GM12878 (cell line): ENCODE measurements around the gene KLHL30. TPM values are rescaled to one million over a fixed set of nuclear protein-coding genes. Genes with fewer than 3 reads are reported as not detected.

Experiments
- ATAC-seq: fragments of 200-7000 bp; cut with Tn5 transposase; 3 replicates; pipeline ENCODE4 v1.9.1; 2020; ENCODE audit warnings: mild to moderate bottlenecking, moderate library complexity
- BruUV-seq: library from RNA; stranded (reverse); fragments of 400-500 nt; replicated peaks from 2 replicates; lab custom pipeline; 2021; lab: Mats Ljungman, UMichigan
- CTCF ChIA-PET: fragments of 300-600 bp; sonication (Branson Sonifier 250); formaldehyde crosslinking; extraction: SDS; loops from one replicate; lab custom pipeline; 2021; ENCODE audit warnings: inconsistent platforms; lab: Yijun Ruan, JAX
- POLR2A ChIA-PET: fragments of 350-600 bp; formaldehyde crosslinking; extraction: SDS; loops from one replicate; lab custom pipeline; 2021; ENCODE audit warnings: inconsistent platforms; lab: Charles Lee
- RAD21 ChIA-PET: fragments of 300-600 bp; sonication (Branson Sonifier 250); formaldehyde crosslinking; loops from one replicate; lab custom pipeline; 2023; ENCODE audit warnings: antibody characterized with exemption; ENCODE audit not compliant: unreplicated experiment; lab: Charles Lee
- SMC1A ChIA-PET: fragments of 300-600 bp; sonication (Branson Sonifier 250); formaldehyde crosslinking; loops from one replicate; lab custom pipeline; 2023; ENCODE audit not compliant: unreplicated experiment, uncharacterized antibody; lab: Charles Lee
- DNase-seq: peaks from one replicate; pipeline ENCODE4 v3.0.0-alpha.2; 2011; ENCODE audit warnings: low read depth, low spot score
- FAIRE-seq: peaks from 3 replicates; lab custom pipeline; 2011; peaks lifted over from hg19 to GRCh38; lab: Jason Lieb, UNC
- H2AFZ ChIP-seq: 2 replicates; pipeline ENCODE4 v1.6.0; 2011; ENCODE audit warnings: low read depth, low read length, control low read depth; ENCODE audit not compliant: control insufficient read depth
- H3K27ac ChIP-seq: 2 replicates; pipeline ENCODE4 v1.5.1; 2011; ENCODE audit warnings: control low read depth; ENCODE audit not compliant: control insufficient read depth, insufficient read depth
- H3K27me3 ChIP-seq, 2 experiments: replicated peaks in 1 of 2; 2 replicates each; pipeline versions ENCODE4 v1.6.0 to v1.6.1; 2011; ENCODE audit warnings: low read length in 1 of 2; ENCODE audit not compliant: control insufficient read depth in 2 of 2, insufficient read depth in 2 of 2
- H3K36me3 ChIP-seq, 2 experiments: 2 replicates each; pipeline ENCODE4 v1.5.1; 2011; ENCODE audit warnings: low read length in 1 of 2; ENCODE audit not compliant: control insufficient read depth in 2 of 2, insufficient read depth in 2 of 2
- H3K4me1 ChIP-seq: 2 replicates; pipeline ENCODE4 v1.6.1; 2011; ENCODE audit warnings: mild to moderate bottlenecking, low read length, moderate library complexity, mixed read lengths; ENCODE audit not compliant: control insufficient read depth, insufficient read depth
- H3K4me2 ChIP-seq: 2 replicates; pipeline ENCODE4 v1.6.0; 2011; ENCODE audit warnings: control low read depth; ENCODE audit not compliant: control insufficient read depth, insufficient read depth
- H3K4me3 ChIP-seq: fragments of 200-600 bp; sonication (generic); 2 replicates; pipeline ENCODE4 v1.5.1; 2016
- H3K79me2 ChIP-seq: 2 replicates; pipeline ENCODE4 v1.6.0; 2011; ENCODE audit warnings: low read length; ENCODE audit not compliant: control insufficient read depth, insufficient read depth
- H3K9ac ChIP-seq: 2 replicates; pipeline ENCODE4 v1.8.0; 2011; ENCODE audit warnings: low read length, control low read depth, mixed read lengths; ENCODE audit not compliant: control insufficient read depth, insufficient read depth
- H3K9me3 ChIP-seq: replicated peaks from 3 replicates; pipeline ENCODE4 v1.5.1; 2011; ENCODE audit warnings: mild to moderate bottlenecking, low read length; ENCODE audit not compliant: control insufficient read depth, insufficient read depth
- H4K20me1 ChIP-seq: 2 replicates; pipeline ENCODE4 v1.6.0; 2011; ENCODE audit not compliant: control insufficient read depth, insufficient read depth
- ATF7 ChIP-seq: fragments of 450-650 bp; IDR thresholded peaks from 2 replicates; pipeline ENCODE4 v1.6.1; 2016; ENCODE audit warnings: low read depth, mild to moderate bottlenecking
- CEBPZ ChIP-seq: fragments of 150-350 bp; IDR thresholded peaks from 2 replicates; pipeline ENCODE4 v1.6.1; 2016; ENCODE audit warnings: low read depth, low read length
- CREM ChIP-seq: IDR thresholded peaks from 2 replicates; pipeline ENCODE4 v1.6.1; 2014; ENCODE audit warnings: antibody characterized with exemption, low read depth
- EZH2 ChIP-seq: IDR thresholded peaks from 2 replicates; pipeline ENCODE4 v1.6.1; 2012; ENCODE audit warnings: low read depth, mild to moderate bottlenecking, control low read depth, inconsistent platforms, low read length, borderline replicate concordance; ENCODE audit not compliant: control insufficient read depth
- HCFC1 ChIP-seq: fragments of 150-350 bp; IDR thresholded peaks from 2 replicates; pipeline ENCODE4 v1.6.1; 2014; ENCODE audit warnings: low read length
- TARDBP ChIP-seq: IDR thresholded peaks from 2 replicates; pipeline ENCODE4 v1.6.1; 2016; ENCODE audit warnings: borderline replicate concordance
- YY1 ChIP-seq: IDR thresholded peaks from 2 replicates; pipeline ENCODE4 v1.6.1; 2011; ENCODE audit warnings: low read depth, mild to moderate bottlenecking, low read length
- ZBTB4 ChIP-seq: fragments of 450-650 bp; formaldehyde crosslinking; IDR thresholded peaks from 2 replicates; pipeline ENCODE4 v1.4.0; 2022; ENCODE audit warnings: mild to moderate bottlenecking, moderate library complexity
- ZSCAN29 ChIP-seq: fragments of 450-650 bp; IDR thresholded peaks from 2 replicates; pipeline ENCODE4 v1.6.1; 2017; ENCODE audit warnings: mild to moderate bottlenecking, moderate library complexity
- WGBS: methylation state at CpG from one replicate; pipeline ENCODE4 v1.1.6; 2016; ENCODE audit warnings: low lambda C conversion rate; ENCODE audit not compliant: insufficient replicate concordance, insufficient coverage; ENCODE audit errors: missing lambda C conversion rate; 5-methylcytosine and 5-hydroxymethylcytosine counted together
- in situ Hi-C: fragments of 300-500 bp; cut with MboI; formaldehyde crosslinking; loops from 9 replicates; pipeline ENCODE4 v1.14.3; 2018; ENCODE audit warnings: mixed read lengths
- intact Hi-C: fragments of 100-400 bp; cut with micrococcal nuclease; formaldehyde crosslinking; loops from one replicate; pipeline ENCODE4 v1.14.2; 2022; ENCODE audit not compliant: unreplicated experiment
- polyA plus RNA-seq, 11 experiments: library from polyadenylated mRNA; depleted of rRNA in 4 of 11; unstranded in 6 of 11; stranded (reverse) in 5 of 11; fragments of >200 nt; fragmentation: Nextera tagmentation in 4 of 11; fragmentation: Illumina TruSeq in 1 of 11; extraction: Ambion mirVana in 4 of 11; extraction: Trizol in 1 of 11; gene quantifications; 1 replicate in 1 of 11; 2 replicates in 10 of 11; pipeline versions ENCODE4 v1.2.1 to v1.2.3, GENCODE V29; 2011 to 2016; ENCODE audit warnings: inconsistent platforms in 2 of 11, missing spikeins in 2 of 11, low read depth in 1 of 11
- total RNA-seq, 4 experiments: library from RNA; depleted of rRNA in 3 of 4; stranded (reverse); fragments of >200 nt in 3 of 4; fragmentation: Illumina TruSeq in 1 of 4; extraction: Trizol in 1 of 4; gene quantifications; 2 replicates each; pipeline versions ENCODE4 v1.2.1 to v1.2.3, GENCODE V29; 2013 to 2021
- TF ChIP-seq, protein P1 (sequence below): IDR thresholded peaks from 2 replicates; pipeline ENCODE4 v1.6.1; 2012; ENCODE audit warnings: low read depth, low read length, improper control_type of control experiment
- TF ChIP-seq, protein P2 (sequence below): fragments of 450-650 bp; IDR thresholded peaks from 2 replicates; pipeline ENCODE4 v1.6.1; 2017; ENCODE audit warnings: mild to moderate bottlenecking

Gene KLHL30
- total and polyA plus RNA-seq, 10 of the 15 experiments (the other 5 are each of a cell fraction or from before 2014, with no cell fraction given): 0.03 TPM; not detected in 9

DNA sequence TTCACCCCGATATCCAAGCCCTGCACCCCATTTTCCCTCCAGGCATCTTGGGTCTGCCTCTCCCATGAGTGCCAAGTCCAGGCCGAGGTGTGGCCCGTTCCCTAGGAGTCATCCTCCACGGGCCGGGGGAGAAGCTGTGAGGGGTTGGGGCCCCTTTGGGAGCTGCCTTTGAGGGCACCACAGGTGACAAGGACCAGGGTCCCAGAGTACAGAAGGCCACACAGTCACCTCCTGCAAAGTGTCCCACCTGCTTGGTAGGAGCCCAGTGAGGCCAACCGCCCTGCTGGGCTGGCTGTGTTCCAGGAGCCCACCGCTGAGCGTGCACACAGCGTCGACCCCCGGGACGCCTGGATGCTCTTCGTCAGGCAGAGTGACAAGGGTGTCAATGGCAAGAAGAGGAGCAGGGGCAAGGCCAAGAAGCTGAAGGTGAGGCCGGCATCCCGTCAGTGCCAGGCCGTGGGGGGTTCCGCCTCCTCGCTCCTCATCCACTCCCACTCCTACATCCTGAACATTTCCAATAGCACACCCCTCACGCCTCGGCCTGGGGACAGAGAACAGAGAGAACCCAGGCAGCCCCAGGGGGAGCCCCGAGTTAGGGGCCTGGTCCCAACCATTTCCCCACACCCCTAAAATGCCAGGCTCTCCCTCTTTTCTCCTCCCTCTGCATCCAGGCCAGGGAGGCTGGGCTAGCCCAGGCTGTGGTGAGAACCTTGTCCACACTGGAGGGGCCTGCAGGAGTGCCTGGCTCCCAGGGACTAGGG is 23.0 kb downstream of the KLHL30 start (continued):
- no peak for TF ChIP-seq YY1
- TF ChIP-seq ZBTB4 (CRISPR knock-in tag): no peak
- TF ChIP-seq TARDBP: no peak

DNA sequence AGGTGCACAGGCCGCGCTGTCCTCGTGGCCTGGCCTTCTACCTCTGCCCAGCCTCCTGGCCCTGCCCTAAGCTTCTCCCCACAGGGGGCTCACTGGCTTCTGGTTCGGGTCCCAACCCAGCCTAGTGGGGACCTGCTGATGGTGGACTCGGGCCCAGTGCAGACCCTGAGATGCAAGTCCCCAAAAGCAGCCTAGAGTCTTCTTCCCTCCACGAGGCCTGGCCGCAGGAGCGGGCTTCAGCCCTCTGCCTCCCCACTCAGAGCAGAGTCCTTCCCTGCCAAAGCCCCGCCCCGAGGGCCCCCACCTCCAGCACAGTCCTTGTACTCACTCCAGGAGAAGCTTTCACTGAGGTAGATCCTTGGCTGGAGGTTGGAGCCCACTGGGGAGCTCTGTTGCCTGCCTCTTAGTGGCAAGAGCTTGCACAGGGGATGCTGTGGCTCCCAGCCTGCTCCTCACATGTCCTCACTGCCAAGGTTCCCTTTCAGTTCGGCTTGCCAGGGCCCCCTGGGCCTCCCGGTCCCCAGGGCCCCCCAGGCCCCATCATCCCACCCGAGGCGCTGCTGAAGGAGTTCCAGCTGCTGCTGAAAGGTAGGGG is 23.9 kb downstream of the KLHL30 start:
- SMC1A ChIA-PET: no interaction called here
- H2AFZ ChIP-seq: no peak overlapping the region
- no peak overlapping the region for H3K4me3 ChIP-seq
- FAIRE-seq (no peak), ATAC-seq (no peak), DNase-seq (no peak)
- no peak overlapping the region for H3K9ac ChIP-seq
- H3K27ac ChIP-seq: no peak overlapping the region
- H3K4me2 ChIP-seq: no peak overlapping the region
- intact Hi-C loops (no loop called here), in situ Hi-C loops (no loop called here)
- no peaks in the 10 kb centered on the region; a peak in 1 of 4 replicates for H3K36me3 ChIP-seq
- RAD21 ChIA-PET: interaction anchor here (1.4 kb wide), 1 partner anchor 101 kb away, joined by 4 read pairs; no protein-coding TSS in a partner anchor
- POLR2A ChIA-PET: interaction anchor here (0.6 kb wide), 1 partner anchor 78 kb away, joined by 7 read pairs; no protein-coding TSS in a partner anchor
- BruUV-seq: no TSS peak
- H4K20me1 ChIP-seq: no peaks in the 10 kb centered on the region
- H3K27me3 ChIP-seq: peaks cover 3 to 12% of the 10 kb centered on the region in 2 experiments; a peak in 3 of 4 replicates
- CTCF ChIA-PET: interaction anchor here (1.0 kb wide), 1 partner anchor 101 kb away, joined by 3 read pairs; no protein-coding TSS in a partner anchor
- no peaks in the 10 kb centered on the region for H3K79me2 ChIP-seq
- WGBS: 48% methylated on average over 14 of the region's 14 CpGs
- H3K4me1 ChIP-seq: peaks cover 6% of the 10 kb centered on the region; the same call in 1 of the 2 replicates
- no peaks in the 10 kb centered on the region for H3K9me3 ChIP-seq
- TF ChIP-seq CEBPZ: no peak
- no peak for TF ChIP-seq HCFC1
- no peak for TF ChIP-seq EZH2
- TF ChIP-seq ZSCAN29: no peak
- TF ChIP-seq ATF7: no peak
- TF ChIP-seq, protein P1, sequence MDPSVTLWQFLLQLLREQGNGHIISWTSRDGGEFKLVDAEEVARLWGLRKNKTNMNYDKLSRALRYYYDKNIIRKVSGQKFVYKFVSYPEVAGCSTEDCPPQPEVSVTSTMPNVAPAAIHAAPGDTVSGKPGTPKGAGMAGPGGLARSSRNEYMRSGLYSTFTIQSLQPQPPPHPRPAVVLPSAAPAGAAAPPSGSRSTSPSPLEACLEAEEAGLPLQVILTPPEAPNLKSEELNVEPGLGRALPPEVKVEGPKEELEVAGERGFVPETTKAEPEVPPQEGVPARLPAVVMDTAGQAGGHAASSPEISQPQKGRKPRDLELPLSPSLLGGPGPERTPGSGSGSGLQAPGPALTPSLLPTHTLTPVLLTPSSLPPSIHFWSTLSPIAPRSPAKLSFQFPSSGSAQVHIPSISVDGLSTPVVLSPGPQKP: no peak
- TF ChIP-seq, protein P2, sequence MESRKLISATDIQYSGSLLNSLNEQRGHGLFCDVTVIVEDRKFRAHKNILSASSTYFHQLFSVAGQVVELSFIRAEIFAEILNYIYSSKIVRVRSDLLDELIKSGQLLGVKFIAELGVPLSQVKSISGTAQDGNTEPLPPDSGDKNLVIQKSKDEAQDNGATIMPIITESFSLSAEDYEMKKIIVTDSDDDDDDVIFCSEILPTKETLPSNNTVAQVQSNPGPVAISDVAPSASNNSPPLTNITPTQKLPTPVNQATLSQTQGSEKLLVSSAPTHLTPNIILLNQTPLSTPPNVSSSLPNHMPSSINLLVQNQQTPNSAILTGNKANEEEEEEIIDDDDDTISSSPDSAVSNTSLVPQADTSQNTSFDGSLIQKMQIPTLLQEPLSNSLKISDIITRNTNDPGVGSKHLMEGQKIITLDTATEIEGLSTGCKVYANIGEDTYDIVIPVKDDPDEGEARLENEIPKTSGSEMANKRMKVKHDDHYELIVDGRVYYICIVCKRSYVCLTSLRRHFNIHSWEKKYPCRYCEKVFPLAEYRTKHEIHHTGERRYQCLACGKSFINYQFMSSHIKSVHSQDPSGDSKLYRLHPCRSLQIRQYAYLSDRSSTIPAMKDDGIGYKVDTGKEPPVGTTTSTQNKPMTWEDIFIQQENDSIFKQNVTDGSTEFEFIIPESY: no peak
- TF ChIP-seq CREM: no peak
